Activated CD8-positive, alpha-beta memory T cell treated with anti-CD3 and anti-CD28 coated beads, Interleukin-2, amount 50 U/mL, for 1 hour (primary cell): ENCODE measurements around the gene IMMP1L.
A peak's percentile ranks its signal among the peaks of the same experiment; 100 is the strongest.
"Not testable (repeated sequence)": the region's sequence is repeated elsewhere in the genome, so short reads cannot be mapped to it uniquely, and the experiment has no call there.

Source experiments
- DNase-seq: peaks from one replicate; pipeline ENCODE4 v3.0.0-alpha.2; 2020; ENCODE audit errors: extremely low read depth

The IMMP1L gene, protein sequence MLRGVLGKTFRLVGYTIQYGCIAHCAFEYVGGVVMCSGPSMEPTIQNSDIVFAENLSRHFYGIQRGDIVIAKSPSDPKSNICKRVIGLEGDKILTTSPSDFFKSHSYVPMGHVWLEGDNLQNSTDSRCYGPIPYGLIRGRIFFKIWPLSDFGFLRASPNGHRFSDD

DNA sequence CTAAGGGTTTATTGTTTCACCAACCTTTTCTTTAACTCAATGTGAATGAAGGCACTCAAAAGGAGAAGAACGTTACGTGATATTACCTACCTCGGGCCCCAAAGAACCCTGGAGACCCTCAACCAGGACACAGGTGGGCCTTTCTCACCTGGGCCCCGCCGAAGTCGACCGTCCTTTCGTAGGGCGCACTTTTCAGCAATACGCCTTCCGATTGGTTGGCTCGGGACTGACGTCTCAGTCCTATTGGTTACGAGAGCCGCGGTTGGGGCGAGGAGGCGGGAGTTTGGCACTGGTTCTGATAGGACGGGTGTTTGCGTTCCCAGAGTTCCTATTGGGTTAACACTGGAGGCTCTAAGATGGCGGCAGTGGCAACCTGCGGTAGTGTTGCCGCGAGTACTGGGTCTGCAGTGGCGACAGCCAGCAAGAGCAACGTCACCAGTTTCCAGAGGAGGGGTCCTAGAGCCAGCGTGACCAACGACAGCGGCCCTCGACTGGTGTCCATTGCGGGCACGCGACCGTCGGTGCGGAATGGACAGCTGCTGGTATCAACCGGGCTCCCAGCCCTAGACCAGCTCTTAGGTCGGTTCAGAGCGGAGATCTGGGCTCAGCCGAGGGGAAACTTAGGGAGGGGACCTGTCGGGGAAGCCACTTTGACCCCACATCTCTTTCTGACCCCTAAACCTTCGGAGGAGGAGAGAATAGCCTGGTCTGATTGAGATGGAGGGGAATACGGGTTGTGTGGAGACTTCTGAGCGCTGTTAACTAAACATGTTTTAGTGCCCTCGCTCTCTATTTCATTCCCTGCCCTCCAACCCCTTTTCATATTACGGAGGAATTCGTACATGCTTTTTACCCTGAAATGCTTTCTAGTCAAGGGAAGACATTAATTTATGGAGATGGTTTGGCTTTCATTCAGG lies at the start of gene IMMP1L, which contains the start of gene ELP4:
TSS of gene IMMP1L (minus strand) at position 194 of the 917 bp plus-strand sequence. CDS start 46,346 bp downstream, outside the sequence.
TSS of gene ELP4 (plus strand) at position 339 of the 917 bp plus-strand sequence. CDS start at position 357, 18 bp downstream.
- peak; percentile 93 for DNase-seq

DNA sequence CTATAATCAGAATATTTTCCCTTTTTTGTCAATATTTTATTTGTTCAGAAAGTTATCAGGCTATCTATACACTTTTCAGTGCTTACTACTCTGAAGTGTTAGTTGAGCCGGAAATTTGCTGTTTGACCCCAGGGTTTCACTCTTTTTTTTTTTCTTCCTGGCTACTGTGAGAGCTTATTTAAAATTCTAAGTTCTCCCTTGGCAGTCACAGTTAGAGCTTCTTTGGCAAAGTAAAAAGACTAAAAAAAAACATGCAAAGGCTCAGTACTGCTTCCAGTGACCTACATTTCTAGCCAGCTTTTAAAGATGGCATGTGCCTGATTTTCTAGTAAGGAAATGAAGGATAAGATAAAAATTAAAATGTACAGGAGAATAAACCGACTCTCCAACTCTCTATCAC lies 48.6 kb upstream of the IMMP1L start:
- no peak for DNase-seq

DNA sequence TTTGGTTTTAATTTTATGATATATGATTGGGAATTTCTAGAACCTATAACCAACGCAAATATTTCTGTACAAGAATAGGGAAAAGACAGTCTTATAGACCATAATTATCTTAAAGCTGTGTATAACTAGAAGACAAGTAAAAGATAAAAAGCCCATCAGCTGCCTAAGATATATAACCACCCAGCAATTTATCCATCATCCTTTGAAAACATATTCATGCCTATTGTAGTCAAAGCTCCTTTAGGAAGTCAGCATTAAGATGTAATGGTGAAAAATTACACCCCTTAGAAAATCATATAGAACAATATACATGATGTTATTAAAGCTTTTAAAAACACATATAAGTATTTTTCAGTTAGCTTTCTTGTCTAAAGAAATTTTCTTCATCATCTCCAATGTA lies 46.5 kb upstream of the IMMP1L start:
- DNase-seq = no peak

DNA sequence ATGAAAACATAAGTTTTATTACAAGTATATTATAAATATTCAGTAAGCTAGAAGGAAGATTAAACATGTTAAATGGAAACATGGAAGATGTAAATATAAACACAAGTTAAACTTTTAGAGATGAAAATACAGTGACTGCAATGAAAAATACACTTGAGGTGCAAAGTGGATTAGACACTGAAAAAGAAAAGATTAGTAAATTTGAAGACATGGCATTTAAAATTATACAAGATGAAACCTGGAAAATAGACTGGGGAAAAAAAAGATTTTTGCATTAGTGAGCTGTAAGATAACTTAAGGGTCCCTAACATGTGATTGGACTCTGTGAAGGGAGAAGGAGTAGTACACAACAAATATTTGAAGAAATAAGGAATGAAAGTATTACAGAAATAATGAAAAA lies 33.4 kb upstream of the IMMP1L start:
- DNase-seq = no peak

DNA sequence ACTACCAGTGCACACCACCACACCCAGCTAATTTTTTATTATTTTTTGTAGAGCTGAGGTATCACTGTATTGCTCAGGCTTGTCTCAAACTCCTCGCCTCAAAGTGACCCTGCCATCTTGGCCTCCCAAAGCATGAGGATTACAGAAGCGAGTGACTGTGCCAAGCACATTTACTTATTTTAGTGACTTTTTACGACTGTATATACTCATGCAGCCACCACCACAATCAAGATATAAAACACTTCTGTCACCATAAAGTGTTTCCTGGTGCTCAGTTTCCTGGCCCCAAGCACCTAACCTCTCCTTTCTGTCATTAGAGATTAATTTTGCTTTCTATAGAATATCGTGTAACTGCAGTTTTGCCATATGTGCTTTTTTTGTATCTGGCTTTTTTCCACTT lies 26.1 kb upstream of the IMMP1L start:
- no peak for DNase-seq

DNA sequence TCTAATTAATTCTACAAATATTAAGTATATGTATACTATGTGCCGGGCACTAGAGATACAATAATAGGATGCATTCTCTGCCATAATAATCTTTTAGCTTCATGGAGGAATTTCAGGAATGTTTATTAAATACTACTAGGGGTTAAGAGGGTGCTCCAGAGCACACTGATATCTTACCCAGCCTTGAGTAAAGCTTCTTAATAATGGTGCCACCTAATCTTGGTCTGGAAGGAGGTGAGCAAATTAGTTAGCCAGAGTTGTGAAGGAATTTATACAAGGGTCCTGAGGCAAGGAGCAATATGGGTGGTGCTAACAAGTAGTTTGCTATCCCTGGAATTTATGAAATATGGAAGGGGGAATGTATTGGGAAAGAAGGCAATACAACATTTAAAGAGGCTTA lies 21.9 kb upstream of the IMMP1L start:
- DNase-seq = no peak

DNA sequence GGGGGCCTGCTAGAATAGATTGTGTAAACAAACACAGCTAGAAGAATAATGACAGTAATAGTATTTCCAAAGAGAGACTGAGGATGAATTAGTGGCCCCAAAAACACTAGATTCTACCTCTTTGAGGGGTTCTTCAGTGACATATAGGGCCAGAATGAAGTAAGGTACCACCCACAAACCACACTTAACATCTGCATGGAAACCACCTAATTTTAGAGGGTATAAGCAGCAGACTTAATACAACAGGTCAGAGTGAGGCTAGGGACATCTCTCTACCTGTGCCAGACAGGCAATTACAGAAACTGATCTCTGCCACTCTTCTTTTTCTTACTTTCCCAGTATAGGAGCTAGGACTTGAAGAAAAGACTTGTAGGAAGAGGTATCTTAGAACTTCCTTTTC lies 20.3 kb upstream of the IMMP1L start:
- no peak for DNase-seq

DNA sequence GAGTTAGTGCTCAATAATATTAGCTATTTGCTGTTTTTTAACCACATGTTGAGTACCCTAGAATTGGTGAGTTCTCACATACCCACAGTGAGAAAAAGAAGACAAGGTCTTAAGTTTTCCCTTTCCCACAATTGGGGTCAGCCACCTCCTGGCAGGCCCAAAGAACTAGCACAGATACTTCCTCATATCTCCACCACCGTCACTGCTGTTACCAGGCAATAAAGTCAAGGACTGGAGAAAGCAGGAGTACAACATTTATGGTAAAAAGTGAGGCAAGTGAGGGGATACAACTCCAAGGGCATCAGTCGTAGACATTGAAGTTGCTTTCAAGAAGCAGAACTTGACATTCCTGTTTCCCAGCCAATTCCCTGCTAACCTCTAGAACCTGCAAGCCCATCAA lies 19.8 kb upstream of the IMMP1L start:
- DNase-seq = no peak

DNA sequence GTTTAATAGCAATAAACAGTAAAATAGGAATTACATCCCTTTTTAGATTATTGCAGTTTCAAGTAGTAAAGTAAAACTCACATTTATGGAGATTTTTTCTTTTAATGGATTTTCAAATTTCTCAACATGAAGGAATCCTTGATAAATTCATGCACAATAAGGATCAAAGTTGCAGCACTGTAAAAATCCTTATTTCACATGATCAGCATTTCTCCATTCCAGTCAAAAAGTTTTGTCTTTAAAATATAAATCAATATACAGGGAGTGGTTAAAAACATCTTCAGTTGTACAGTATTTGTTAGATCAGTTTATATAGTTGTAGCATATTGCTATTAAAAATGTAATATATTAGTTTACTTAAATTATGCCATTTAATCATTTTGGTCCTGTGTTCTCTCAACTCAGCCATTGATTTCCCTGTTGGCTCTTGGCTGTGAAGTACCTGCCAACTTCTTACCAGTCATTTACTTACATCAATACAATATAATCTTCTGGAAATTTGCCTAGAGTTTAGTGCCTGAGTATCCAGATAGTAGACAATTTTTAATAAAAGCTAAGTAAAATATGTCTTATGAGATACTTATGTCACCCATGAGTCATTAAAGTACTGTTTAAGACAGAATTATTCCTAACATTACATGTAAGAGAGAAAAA lies 12.2 kb upstream of the IMMP1L start:
- DNase-seq = no peak

DNA sequence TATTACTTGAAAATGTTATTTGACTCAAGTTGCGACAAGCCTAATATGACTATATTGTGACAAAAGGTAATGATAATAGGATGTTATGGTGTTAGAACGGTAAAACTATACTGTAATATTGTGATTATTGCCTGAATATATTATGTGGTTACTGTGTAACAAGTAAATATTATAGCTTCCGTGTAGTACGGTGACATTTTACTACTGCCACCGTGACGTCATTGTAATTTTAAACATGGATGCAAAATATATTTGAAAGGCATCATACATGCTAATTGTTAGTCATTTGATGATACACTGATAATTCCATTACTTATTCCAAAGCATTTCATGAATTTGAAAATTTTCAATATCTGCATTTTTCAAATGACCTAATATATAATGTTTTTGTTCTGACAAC lies 2.7 kb upstream of the IMMP1L start:
- no peak for DNase-seq

DNA sequence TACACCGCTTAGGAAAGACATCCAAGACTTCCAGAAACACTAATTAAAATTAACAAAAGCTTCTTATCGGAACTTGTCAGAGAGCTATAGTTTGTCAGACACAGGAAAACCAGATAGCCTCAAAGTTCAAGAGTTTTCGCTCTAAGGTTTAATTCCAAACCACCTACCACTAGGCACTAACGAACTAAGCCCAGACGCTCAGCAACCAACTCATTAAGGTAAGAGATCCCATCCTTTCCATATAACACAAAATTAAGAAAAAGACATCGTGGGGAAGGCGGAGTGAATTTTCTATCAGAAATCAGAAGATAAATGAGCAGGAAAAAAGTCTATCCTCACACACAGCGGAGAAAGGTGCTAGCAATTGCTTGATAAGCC lies 382 bp downstream of the IMMP1L start:
- no peak for DNase-seq

DNA sequence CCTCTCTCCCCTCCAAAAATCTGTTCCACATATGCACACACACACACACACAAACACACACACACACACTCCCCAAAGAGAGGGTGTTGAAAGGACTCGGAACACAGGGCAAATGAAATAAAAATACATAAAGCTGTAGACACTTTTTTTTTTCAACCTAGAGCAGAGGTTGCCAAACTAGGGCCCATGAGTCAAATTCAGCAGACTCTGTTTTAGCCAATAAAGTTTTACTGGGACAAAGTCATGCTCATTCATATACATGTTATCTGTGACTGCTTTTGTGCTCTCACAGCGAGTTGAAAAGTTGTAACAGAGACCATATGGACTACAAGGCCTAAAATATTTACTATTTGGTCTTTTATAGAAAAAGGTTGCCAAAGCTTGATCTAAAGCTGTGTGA lies 8.9 kb downstream of the IMMP1L start:
- DNase-seq = no peak

DNA sequence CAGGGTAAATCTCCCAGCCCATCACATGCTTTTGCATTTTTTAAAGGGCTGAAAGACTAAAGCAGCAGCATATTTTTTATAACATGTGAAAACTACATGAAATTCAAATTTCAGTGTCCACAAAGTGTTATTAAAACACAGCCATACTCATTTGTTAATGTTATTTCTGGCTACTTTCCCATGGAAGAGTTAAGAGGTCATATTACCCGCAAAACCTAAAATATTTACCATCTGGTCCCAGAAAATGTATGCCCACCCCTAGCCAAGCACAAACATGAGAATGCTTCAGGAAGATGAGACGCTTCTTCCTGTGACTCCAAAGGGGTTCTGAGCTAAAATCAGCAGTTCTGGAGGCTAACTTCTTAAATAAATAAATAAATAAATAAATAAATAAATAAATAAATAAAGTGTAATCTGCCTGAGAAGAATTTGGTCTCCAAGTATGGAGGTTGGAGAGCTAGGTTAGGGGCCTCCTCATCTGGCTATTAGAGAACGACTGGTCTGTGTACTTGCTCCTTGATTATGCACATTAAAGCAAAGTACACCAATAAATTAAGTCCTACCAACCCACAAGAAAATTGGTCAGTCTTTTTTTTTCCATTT lies 9.7 kb downstream of the IMMP1L start:
- DNase-seq = no peak

DNA sequence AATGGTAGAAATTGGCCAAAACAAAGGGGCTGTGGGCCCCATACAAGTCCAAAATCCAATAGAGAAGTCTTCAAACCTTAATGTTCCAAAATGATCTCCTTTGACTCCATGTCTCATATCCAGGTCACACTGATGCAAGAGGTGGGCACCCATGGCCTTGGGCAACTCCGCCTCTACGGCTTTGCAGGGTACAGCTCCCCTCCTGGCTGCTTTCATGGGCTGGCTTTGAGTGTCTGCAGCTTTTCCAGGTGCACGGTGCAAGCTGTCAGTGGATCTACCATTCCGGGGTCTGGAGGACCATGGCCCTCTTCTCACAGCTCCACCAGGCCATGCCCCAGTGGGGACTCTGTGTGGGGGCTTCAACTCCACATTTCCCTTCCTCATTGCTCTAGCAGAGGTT lies 15.7 kb downstream of the IMMP1L start:
- DNase-seq = not testable (repeated sequence)

DNA sequence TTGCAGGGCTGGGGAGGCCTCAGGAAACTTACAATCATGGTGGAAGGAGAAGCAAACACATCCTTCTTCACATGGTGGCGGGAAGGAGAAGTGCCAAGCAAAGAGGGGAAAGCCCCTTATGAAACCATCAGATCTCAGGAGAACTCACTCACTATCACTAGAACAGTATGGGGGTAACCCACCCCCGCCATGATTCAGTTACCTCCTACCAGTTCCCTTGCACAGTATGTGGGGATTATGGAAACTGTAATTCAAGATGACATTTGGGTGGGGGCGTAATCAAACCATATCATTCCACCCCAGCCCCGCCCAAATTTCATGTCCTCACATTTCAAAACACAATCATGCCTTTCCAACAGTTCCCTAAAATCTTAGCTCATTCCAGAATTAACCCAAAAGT lies 16.2 kb downstream of the IMMP1L start:
- no peak for DNase-seq

DNA sequence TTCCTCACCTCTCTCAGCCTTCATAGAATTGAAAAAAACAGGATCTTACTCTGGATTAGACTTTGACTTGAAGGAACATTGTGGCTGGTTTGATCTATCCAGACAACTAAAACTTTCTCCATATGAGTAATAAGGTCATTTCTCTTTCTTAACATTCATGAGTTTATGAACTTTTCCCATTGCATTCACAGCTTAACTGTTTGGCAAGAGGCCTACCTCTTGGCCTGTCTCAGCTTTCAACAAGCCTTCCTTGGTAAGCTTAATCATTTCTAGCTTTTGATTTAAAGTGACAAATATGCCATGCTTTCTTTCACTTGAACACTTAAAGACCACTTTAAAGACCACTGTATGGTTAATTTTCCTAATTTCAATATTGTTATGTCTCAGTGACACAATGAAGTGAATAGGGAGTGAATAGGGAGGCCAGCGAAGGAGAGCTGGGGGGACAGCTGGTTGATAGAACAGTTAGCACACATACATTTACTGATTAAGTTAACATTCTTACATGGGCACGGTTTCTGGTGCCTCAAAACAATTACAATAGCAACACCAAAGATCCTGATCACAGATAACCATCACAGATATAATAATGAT lies 17.0 kb downstream of the IMMP1L start:
- no peak for DNase-seq

DNA sequence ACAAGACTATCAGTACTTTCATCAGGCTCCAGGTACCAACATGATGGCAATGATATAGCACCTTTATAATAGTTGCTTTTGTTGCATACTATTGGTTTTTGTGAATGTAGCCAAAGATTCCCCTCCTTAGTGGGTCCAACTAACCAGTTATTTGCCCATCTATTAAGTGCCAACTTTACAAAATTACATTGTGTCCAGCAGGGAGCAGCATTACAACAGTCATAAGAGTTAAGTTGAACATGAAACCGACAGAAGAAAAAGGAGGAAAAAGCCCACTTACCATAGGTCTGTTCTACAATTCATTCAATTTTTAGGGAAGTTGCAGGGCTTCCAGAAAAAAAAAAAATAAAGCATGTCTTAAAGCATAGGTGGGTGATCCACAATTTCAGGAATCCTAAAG lies 21.6 kb downstream of the IMMP1L start:
- DNase-seq = no peak

DNA sequence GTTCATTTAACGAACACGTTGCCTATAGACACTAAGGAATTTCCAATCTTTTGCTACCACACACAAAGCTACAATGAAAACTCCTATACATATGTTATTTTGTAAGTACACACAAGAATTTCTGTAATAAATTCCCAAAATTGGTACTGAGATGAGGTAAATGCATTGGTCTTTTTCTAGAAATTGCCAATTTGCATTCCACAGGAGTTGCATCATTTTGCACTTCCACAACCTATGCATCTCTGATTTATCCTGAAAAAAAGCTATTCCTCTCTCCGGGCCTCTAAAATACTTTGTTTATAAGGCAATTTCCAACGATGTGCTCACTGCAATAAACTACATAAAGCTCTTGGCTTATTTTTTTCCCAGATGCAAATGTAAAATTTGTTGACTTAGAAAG lies 24.9 kb downstream of the IMMP1L start:
- DNase-seq = no peak

DNA sequence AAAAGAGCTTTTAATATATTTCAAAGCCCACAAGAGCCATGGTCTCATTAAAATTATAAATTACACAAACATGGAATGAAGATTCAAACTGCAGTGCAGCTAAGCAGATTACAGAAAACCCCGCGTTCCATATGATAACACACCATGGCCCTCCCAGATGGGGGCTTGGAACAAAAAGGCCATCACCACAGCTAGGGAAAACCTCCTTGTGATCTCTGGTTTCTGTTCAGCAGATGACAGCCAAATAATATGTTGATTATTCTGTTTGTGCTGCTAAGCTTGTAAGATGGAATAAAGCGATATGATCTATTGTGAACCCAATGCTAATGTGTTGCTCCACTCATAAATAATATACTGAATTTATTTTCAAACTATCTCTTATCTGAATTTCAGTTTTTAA lies 28.5 kb downstream of the IMMP1L start:
- no peak for DNase-seq

DNA sequence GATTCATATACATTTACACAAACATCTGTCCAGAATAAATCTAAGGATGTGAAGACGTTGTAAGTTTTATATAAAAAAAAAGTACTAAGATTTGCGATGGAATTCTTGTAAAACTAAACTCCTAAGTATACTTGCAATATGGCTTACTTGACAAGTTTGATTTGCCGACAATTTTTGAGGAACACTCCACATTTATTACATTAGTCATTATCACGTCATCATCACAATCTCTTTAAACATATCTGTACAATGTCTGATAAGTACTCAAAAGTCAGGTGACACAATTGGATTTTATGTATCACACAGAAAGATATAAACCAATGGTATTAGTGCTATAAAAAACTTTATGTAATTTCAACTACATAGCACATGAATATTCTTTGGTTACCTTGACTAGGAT lies 30.4 kb downstream of the IMMP1L start:
- no peak for DNase-seq

DNA sequence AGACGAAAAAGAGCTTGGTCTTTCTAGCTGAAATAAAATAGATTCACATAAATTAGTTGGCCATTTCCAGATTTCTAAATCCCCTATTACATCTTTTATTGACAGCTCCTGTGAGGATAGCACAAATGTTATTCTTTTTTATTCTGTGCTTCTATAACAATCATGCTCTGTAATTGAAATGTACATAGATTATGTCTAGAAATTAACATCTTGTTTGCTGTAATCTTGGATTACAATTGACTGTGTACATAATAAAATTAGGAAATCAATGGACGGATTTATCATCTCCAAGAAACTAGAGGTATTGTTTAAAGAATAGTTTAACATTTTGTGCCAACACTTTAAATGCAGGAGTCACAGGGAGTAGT lies 31.2 kb downstream of the IMMP1L start:
- no peak for DNase-seq
